HG02970 (cell line): ENCODE data around the gene CCL27.

Source experiments
- ATAC-seq: cut with Tn5 transposase; IDR thresholded peaks from one replicate; pipeline ENCODE4 v1.9.1; 2021; ENCODE audit warnings: mild to moderate bottlenecking, moderate library complexity, moderate number of reproducible peaks; ENCODE audit not compliant: unreplicated experiment, low FRiP score

Gene CCL27

GRCh38 chr9:34628656-34629490, 33.6 kb downstream of the CCL27 start, which contains the start of gene ARID3C:
Gene ARID3C (minus strand): TSS chr9:34629066. CDS start chr9:34628014, 1,052 bp downstream.
- no peak for ATAC-seq

GRCh38 chr9:34627716-34628655, 34.5 kb downstream of the CCL27 start:
- ATAC-seq: no peak

- ATAC-seq: no peak
Measured at GRCh38 chr9:34625186-34625486, 37.3 kb downstream of the CCL27 start.

- no peak for ATAC-seq
Measured at GRCh38 chr9:34624475-34625185, 37.8 kb downstream of the CCL27 start.

GRCh38 chr9:34623374-34624235, 38.9 kb downstream of the CCL27 start:
- no peak for ATAC-seq

- peak; percentile 85 for ATAC-seq
Measured at GRCh38 chr9:34620061-34620994, 42.1 kb downstream of the CCL27 start, which contains the start of gene DCTN3. Gene DCTN3 (minus strand): TSS chr9:34620495. CDS start chr9:34620464, 31 bp downstream.

GRCh38 chr9:34615132-34615531, 47.3 kb downstream of the CCL27 start:
- ATAC-seq: no peak

GRCh38 chr9:34612788-34613390, 49.6 kb downstream of the CCL27 start:
- no peak for ATAC-seq
